GM23338 (cell line): ENCODE measurements around the gene LMAN1L. TPM values are rescaled to one million over a fixed set of nuclear protein-coding genes. Genes with fewer than 3 reads are reported as not detected.

Experiments used
- ATAC-seq: fragments of 200-7000 bp; cut with Tn5 transposase; 3 replicates; pipeline ENCODE4 v1.9.1; 2020
- DNase-seq: peaks from one replicate; pipeline ENCODE4 v3.0.0-alpha.2; 2015; ENCODE audit warnings: low spot score
- H2AFZ ChIP-seq: fragments of 200-600 bp; sonication (generic); 2 replicates; pipeline ENCODE4 v1.8.0; 2016; ENCODE audit warnings: antibody characterized with exemption, mild to moderate bottlenecking, moderate library complexity
- H3F3A ChIP-seq: fragments of 200-600 bp; sonication (generic); replicated peaks from 2 replicates; pipeline ENCODE4 v1.8.0; 2017; ENCODE audit warnings: antibody characterized with exemption, mixed run types, low read depth
- H3K27ac ChIP-seq: fragments of 200-600 bp; sonication (generic); 2 replicates; pipeline ENCODE4 v1.6.1; 2016; ENCODE audit warnings: low read depth
- H3K27me3 ChIP-seq: fragments of 200-600 bp; sonication (generic); 2 replicates; pipeline ENCODE4 v1.8.0; 2016; ENCODE audit warnings: mild to moderate bottlenecking, mixed run types, moderate library complexity; ENCODE audit not compliant: insufficient read depth
- H3K36me3 ChIP-seq: fragments of 200-600 bp; sonication (generic); 2 replicates; pipeline ENCODE4 v1.8.0; 2016; ENCODE audit warnings: mild to moderate bottlenecking; ENCODE audit not compliant: insufficient read depth
- H3K4me1 ChIP-seq: fragments of 200-600 bp; sonication (generic); 2 replicates; pipeline ENCODE4 v1.8.0; 2016; ENCODE audit warnings: mild to moderate bottlenecking, moderate library complexity; ENCODE audit not compliant: insufficient read depth
- H3K4me2 ChIP-seq: fragments of 200-600 bp; sonication (generic); 2 replicates; pipeline ENCODE4 v1.7.1; 2017; ENCODE audit warnings: mixed run types
- H3K4me3 ChIP-seq: fragments of 200-600 bp; sonication (generic); 2 replicates; pipeline ENCODE4 v1.6.1; 2016; ENCODE audit warnings: mixed run types
- H3K79me2 ChIP-seq: fragments of 200-600 bp; sonication (generic); replicated peaks from 2 replicates; pipeline ENCODE4 v1.8.0; 2017; ENCODE audit warnings: mild to moderate bottlenecking; ENCODE audit not compliant: insufficient read depth
- H3K9me2 ChIP-seq: fragments of 200-600 bp; sonication (generic); 2 replicates; pipeline ENCODE4 v1.8.0; 2017; ENCODE audit not compliant: insufficient read depth
- H4K20me1 ChIP-seq: fragments of 200-600 bp; sonication (generic); replicated peaks from 2 replicates; pipeline ENCODE4 v1.8.0; 2017; ENCODE audit warnings: mild to moderate bottlenecking; ENCODE audit not compliant: insufficient read depth
- H3K27ac Mint-ChIP-seq: 2 replicates; pipeline ENCODE4 v1.8.0; 2020; ENCODE audit warnings: inconsistent platforms, mild to moderate bottlenecking, moderate library complexity, mixed read lengths
- H3K27me3 Mint-ChIP-seq: 3 replicates; pipeline ENCODE4 v1.8.0; 2022; ENCODE audit warnings: low read depth, mild to moderate bottlenecking, moderate library complexity, mixed read lengths, inconsistent platforms; ENCODE audit not compliant: insufficient read depth, poor library complexity
- H3K36me3 Mint-ChIP-seq: 3 replicates; pipeline ENCODE4 v1.8.0; 2021; ENCODE audit warnings: low read depth, mild to moderate bottlenecking, inconsistent platforms, moderate library complexity, mixed read lengths
- H3K4me1 Mint-ChIP-seq: 3 replicates; pipeline ENCODE4 v1.8.0; 2020; ENCODE audit warnings: mild to moderate bottlenecking, inconsistent platforms, mixed read lengths
- H3K4me3 Mint-ChIP-seq: 3 replicates; pipeline ENCODE4 v1.8.0; 2021; ENCODE audit warnings: moderate library complexity, mild to moderate bottlenecking, inconsistent platforms, mixed read lengths
- H3K9me3 Mint-ChIP-seq: 3 replicates; pipeline ENCODE4 v1.8.0; 2020; ENCODE audit warnings: moderate library complexity, mild to moderate bottlenecking, inconsistent platforms, mixed read lengths
- CREB1 ChIP-seq: fragments of 250-450 bp; sonication (Bioruptor Pico); IDR thresholded peaks from 2 replicates; pipeline ENCODE4 v1.5.0; 2020; ENCODE audit warnings: low read depth, mild to moderate bottlenecking, moderate library complexity
- CTCF ChIP-seq, 2 experiments: fragments of 200-600 bp in 1 of 2; sonication (generic) in 1 of 2; conservative IDR thresholded peaks; 2 replicates each; pipeline versions ENCODE4 v1.5.1 to v1.6.1; 2016 to 2017; ENCODE audit warnings: antibody characterized with exemption in 2 of 2, low read depth in 2 of 2, mild to moderate bottlenecking in 2 of 2, moderate library complexity in 1 of 2
- ETS1 ChIP-seq: IDR thresholded peaks from 2 replicates; pipeline ENCODE4 v1.6.1; 2016; ENCODE audit warnings: antibody characterized with exemption
- EZH2phosphoT487 ChIP-seq: fragments of 200-600 bp; sonication (generic); IDR thresholded peaks from one replicate; pipeline ENCODE4 v1.8.1; 2018; ENCODE audit warnings: antibody characterized with exemption; ENCODE audit not compliant: unreplicated experiment
- JUNB ChIP-seq: IDR thresholded peaks from one replicate; pipeline ENCODE4 v1.6.1; 2016; ENCODE audit warnings: antibody characterized with exemption; ENCODE audit not compliant: unreplicated experiment
- NANOG ChIP-seq: IDR thresholded peaks from 2 replicates; pipeline ENCODE4 v1.6.1; 2016; ENCODE audit warnings: antibody characterized with exemption, borderline replicate concordance
- POLR2AphosphoS5 ChIP-seq: IDR thresholded peaks from 2 replicates; pipeline ENCODE4 v1.6.1; 2016; ENCODE audit warnings: antibody characterized with exemption, low read depth
- REST ChIP-seq: IDR thresholded peaks from one replicate; pipeline ENCODE4 v1.6.1; 2018; ENCODE audit warnings: antibody characterized with exemption; ENCODE audit not compliant: unreplicated experiment
- STAT1 ChIP-seq: IDR thresholded peaks from one replicate; pipeline ENCODE4 v1.6.1; 2016; ENCODE audit warnings: antibody characterized with exemption; ENCODE audit not compliant: unreplicated experiment
- ZNF114 ChIP-seq: fragments of 250-450 bp; sonication (Bioruptor Pico); IDR thresholded peaks from 2 replicates; pipeline ENCODE4 v1.5.0; 2020; ENCODE audit warnings: mild to moderate bottlenecking, moderate library complexity
- ZNF331 ChIP-seq: fragments of 250-450 bp; sonication (Bioruptor Pico); IDR thresholded peaks from 2 replicates; pipeline ENCODE4 v1.5.0; 2020; ENCODE audit warnings: low read depth, mild to moderate bottlenecking, moderate library complexity
- polyA plus RNA-seq: library from polyadenylated mRNA; unstranded; fragments of >200 nt; fragmentation: Nextera tagmentation; extraction: Ambion mirVana; gene quantifications from 2 replicates; pipeline ENCODE4 v1.2.1, GENCODE V29; 2016
- total RNA-seq: library from RNA; depleted of rRNA; stranded (reverse); fragments of >200 nt; shearing (Covaris generic); gene quantifications from 2 replicates; pipeline ENCODE4 v1.2.3, GENCODE V29; 2014

Gene LMAN1L
- total and polyA plus RNA-seq, 2 experiments from 2014 or later = not detected

- Histone ChIP-seq H3K9me2 (no peaks in the 10 kb centered on the region), H3K27ac (no peak overlapping the region), H3K79me2 (no peaks in the 10 kb centered on the region), H3K4me1 (peaks cover 9% of the 10 kb centered on the region), H3K4me3 (no peak overlapping the region), H4K20me1 (no peaks in the 10 kb centered on the region; the same call in 1 of the 2 replicates), H3F3A (0 out of 2 replicates have a peak, but pooled peaks cover 5% of the 10 kb centered on the region), H3K36me3 (no peaks in the 10 kb centered on the region; the same call in 1 of the 2 replicates), H2AFZ (no peak overlapping the region), H3K4me2 (no peak overlapping the region), H3K27me3 (no peaks in the 10 kb centered on the region)
- ATAC-seq = no peak
- DNase-seq = no peak
- peaks cover 16% of the 10 kb centered on the region for H3K36me3 Mint-ChIP-seq
- TF ChIP-seq CREB1 (CRISPR knock-in tag) = no peak
- no peak for TF ChIP-seq ETS1
- TF ChIP-seq NANOG = no peak
- TF ChIP-seq POLR2AphosphoS5 = no peak
- no peak for TF ChIP-seq EZH2phosphoT487
- TF ChIP-seq REST = no peak
- TF ChIP-seq STAT1 = no peak
- TF ChIP-seq JUNB = no peak
- no peaks in the 10 kb centered on the region for H3K9me3 Mint-ChIP-seq
- H3K27ac Mint-ChIP-seq = no peak overlapping the region; the same call in 1 of the 2 replicates
- H3K4me3 Mint-ChIP-seq = peak overlapping the region; percentile 91
- peaks cover 22% of the 10 kb centered on the region for H3K4me1 Mint-ChIP-seq
- peaks cover 15% of the 10 kb centered on the region for H3K27me3 Mint-ChIP-seq
Observed at GRCh38 chr15:74840851-74841775, 28.5 kb downstream of the LMAN1L start.

- no peaks in the 10 kb centered on the region; the same call in 1 of the 2 replicates for H3K36me3 ChIP-seq
- H3K27me3 Mint-ChIP-seq = peaks cover 16% of the 10 kb centered on the region
- peaks cover 16% of the 10 kb centered on the region for H3K36me3 Mint-ChIP-seq
- no peak for TF ChIP-seq JUNB
- TF ChIP-seq CREB1 (CRISPR knock-in tag) = no peak
- TF ChIP-seq CTCF (conservative IDR thresholded peaks at IDR 0.05; ENCODE audit: low read depth in 2 of 2) = no peak
- no peak for TF ChIP-seq ZNF114 (CRISPR knock-in tag)
- TF ChIP-seq STAT1 = no peak
- no peak for TF ChIP-seq ZNF331
- H3K9me3 Mint-ChIP-seq = no peaks in the 10 kb centered on the region
- no peaks in the 10 kb centered on the region for H3K27me3 ChIP-seq
- H3K4me2 ChIP-seq = peak overlapping the region; percentile 88
- H3K4me1 ChIP-seq = peaks cover 9% of the 10 kb centered on the region
- no peaks in the 10 kb centered on the region for H3K9me2 ChIP-seq
- H3K79me2 ChIP-seq = no peaks in the 10 kb centered on the region
- H3K27ac Mint-ChIP-seq = no peak overlapping the region; the same call in 1 of the 2 replicates
- no peaks in the 10 kb centered on the region; the same call in 1 of the 2 replicates for H4K20me1 ChIP-seq
- peak overlapping the region; percentile 97 for H3K4me3 ChIP-seq
- no peak overlapping the region for H2AFZ ChIP-seq
- peaks cover 22% of the 10 kb centered on the region for H3K4me1 Mint-ChIP-seq
- H3F3A ChIP-seq = 0 out of 2 replicates have a peak, but pooled peaks cover 5% of the 10 kb centered on the region
- no peak for DNase-seq
- no peak for ATAC-seq
- H3K4me3 Mint-ChIP-seq = peak overlapping the region; percentile 91
- no peak overlapping the region for H3K27ac ChIP-seq
Observed at GRCh38 chr15:74841891-74842373, 29.3 kb downstream of the LMAN1L start.
